Activated CD4-positive, alpha-beta T cell treated with anti-CD3 and anti-CD28 coated beads for 24 hours (primary cell): ENCODE measurements around the gene GDPGP1.
"Not testable (repeated sequence)": the region's sequence is repeated elsewhere in the genome, so short reads cannot be mapped to it uniquely, and the experiment has no call there.

ENCODE experiments used
- DNase-seq, 2 donors: peaks; one replicate each; pipeline ENCODE4 v3.0.0-alpha.2; 2020; ENCODE audit warnings: low read depth in 2 of 2

The GDPGP1 gene

GRCh38 chr15:90260731-90261130 lies 26.7 kb downstream of the GDPGP1 start:
- not testable (repeated sequence) for DNase-seq

- DNase-seq, result no peak
Observed at GRCh38 chr15:90261811-90262210, 27.8 kb downstream of the GDPGP1 start.

GRCh38 chr15:90262426-90262825 lies 28.4 kb downstream of the GDPGP1 start:
- no peak for DNase-seq

GRCh38 chr15:90264671-90265070 lies 30.7 kb downstream of the GDPGP1 start:
- DNase-seq, result no peak

GRCh38 chr15:90265271-90266060 lies 31.5 kb downstream of the GDPGP1 start, which contains the start of gene NGRN:
NGRN (plus strand) TSS chr15:90265672; CDS start chr15:90265713, 41 bp downstream.
- peak; percentile 84 to 85 for DNase-seq

GRCh38 chr15:90266061-90266431 lies 32.0 kb downstream of the GDPGP1 start:
- peak in 1 of 2 donors; percentile 31 for DNase-seq

GRCh38 chr15:90266485-90266884 lies 32.5 kb downstream of the GDPGP1 start:
- no peak for DNase-seq

- DNase-seq, result no peak
Observed at GRCh38 chr15:90268415-90268814, 34.4 kb downstream of the GDPGP1 start.

GRCh38 chr15:90270502-90271150 lies 36.6 kb downstream of the GDPGP1 start:
- DNase-seq, result no peak

- no peak for DNase-seq
Observed at GRCh38 chr15:90271459-90272166, 37.6 kb downstream of the GDPGP1 start.

- not testable (repeated sequence) for DNase-seq
Observed at GRCh38 chr15:90278467-90278866, 44.5 kb downstream of the GDPGP1 start.

GRCh38 chr15:90280743-90281142 lies 46.7 kb downstream of the GDPGP1 start:
- DNase-seq, result not testable (repeated sequence)

GRCh38 chr15:90281637-90282036 lies 47.6 kb downstream of the GDPGP1 start:
- not testable (repeated sequence) for DNase-seq

GRCh38 chr15:90286678-90287077 lies 52.7 kb downstream of the GDPGP1 start:
- DNase-seq, result no peak

GRCh38 chr15:90287101-90287500 lies 53.1 kb downstream of the GDPGP1 start:
- DNase-seq, result no peak

- DNase-seq, result no peak
Observed at GRCh38 chr15:90287946-90288345, 53.9 kb downstream of the GDPGP1 start.

- no peak for DNase-seq
Observed at GRCh38 chr15:90291679-90292356, 57.8 kb downstream of the GDPGP1 start.

GRCh38 chr15:90293040-90293810 lies 59.2 kb downstream of the GDPGP1 start:
- peak; percentile 59 to 76 for DNase-seq

- no peak for DNase-seq
Observed at GRCh38 chr15:90294159-90294558, 60.1 kb downstream of the GDPGP1 start.

GRCh38 chr15:90294601-90295269 lies 60.7 kb downstream of the GDPGP1 start:
- DNase-seq, result no peak

- no peak for DNase-seq
Observed at GRCh38 chr15:90295270-90295648, 61.2 kb downstream of the GDPGP1 start.
